ENCODE data around the gene CD22.

DNA sequence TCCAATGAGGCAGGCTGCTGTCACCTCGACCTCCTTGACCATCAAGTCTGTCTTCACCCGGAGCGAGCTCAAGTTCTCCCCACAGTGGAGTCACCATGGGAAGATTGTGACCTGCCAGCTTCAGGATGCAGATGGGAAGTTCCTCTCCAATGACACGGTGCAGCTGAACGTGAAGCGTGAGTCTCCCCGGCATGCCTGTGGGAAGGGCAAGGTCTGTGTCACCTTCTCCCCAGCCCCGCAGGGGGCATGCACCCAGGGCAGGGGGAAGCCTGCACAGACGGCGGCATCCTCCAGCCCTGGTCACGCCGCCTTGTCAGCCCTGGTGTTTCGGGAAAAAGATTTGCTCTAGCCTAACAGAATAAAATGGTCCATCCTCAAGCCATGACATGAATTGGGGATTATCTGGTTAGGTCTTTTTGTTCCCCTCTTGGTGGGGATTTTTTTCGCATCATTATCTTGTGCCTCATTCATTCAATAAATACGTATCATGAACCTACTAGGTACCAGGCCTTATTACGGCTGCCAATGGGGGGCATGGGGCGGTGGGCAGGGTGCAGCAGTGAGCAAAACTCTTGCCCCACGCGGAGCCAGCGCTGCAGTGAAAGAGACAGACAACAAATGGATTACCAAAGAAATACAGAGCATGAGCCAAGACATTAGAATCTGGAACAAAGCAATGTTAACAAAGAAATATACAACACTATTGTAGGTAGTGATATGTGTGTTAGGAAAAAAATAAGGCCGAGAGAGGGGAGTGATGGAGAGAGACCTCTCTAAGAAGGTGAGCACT is 7.4 kb downstream of the CD22 start:
- TF ChIP-seq CTCF (IDR thresholded peaks at IDR 0.05), result no peak
- no peak for TF ChIP-seq POLR2A (IDR thresholded peaks at IDR 0.05)
